GM18511 (cell line): Measurements from ENCODE around the gene SMARCB1.

ENCODE experiments used
- ATAC-seq: cut with Tn5 transposase; IDR thresholded peaks from one replicate; pipeline ENCODE4 v1.9.1; 2021; ENCODE audit warnings: mild to moderate bottlenecking, moderate library complexity; ENCODE audit not compliant: unreplicated experiment

Gene SMARCB1

DNA sequence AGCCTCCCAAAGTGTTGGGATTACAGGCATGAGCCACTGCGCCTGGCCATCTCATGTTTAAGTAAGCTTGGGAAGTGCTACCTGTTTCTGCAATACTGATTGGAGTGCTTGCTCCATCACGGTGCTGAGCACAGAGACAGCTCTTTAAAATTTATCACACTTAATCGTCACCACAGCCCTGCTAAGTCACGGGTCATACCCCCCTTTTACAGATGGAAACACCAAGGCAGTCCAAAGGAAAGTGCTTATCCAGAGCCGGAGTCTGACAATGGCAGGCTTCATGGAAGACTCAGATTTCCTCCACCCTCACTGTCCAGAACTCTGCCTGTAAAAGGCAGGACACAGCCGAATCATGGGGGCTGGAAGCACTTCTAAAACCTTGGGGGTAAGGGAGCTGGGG lies 26.7 kb upstream of the SMARCB1 start:
- ATAC-seq = no peak

GRCh38 chr22:23762842-23763578 lies 23.8 kb upstream of the SMARCB1 start, which contains the start of gene C22orf15:
C22orf15 (plus strand) TSS chr22:23762990; CDS start chr22:23763307, 317 bp downstream.
- ATAC-seq = no peak

DNA sequence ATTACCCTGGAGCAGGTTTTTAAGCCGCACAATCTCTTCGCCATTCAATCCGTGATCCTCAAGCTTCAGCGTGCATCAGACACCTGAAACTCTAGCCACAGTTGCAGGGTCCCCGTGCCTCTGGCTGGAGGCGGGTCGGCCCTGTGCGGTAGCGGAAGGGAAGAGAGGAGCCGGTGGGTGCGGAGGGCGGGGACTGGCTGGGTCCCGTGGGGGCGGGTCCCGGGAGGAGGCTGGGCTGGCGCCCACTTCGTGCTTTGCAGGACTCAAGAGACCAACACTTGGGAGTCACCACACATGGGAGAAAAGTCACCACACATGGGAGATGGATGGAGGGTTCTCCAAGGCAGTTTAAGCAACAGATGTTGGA lies 23.2 kb upstream of the SMARCB1 start:
- ATAC-seq = no peak

DNA sequence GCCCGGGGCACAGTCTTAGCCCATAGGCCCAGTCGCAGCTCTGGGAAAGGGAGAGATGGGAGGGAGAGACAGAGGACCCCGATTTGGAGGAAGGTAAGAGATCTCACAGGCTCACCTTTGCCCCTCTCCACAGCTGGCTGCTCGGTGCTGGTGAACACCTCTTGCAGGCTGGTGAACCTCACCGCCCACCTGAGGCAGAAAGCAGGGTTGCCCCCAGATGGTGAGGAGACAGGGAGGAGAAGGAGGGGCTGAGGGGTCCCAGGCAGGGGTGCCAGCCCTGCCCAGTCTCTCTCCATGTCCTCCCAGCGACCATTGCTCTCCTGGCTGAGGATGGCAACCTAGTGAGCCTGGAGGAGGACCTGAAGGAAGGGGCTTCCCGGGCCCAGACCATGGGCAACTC lies 22.8 kb upstream of the SMARCB1 start:
- no peak for ATAC-seq

DNA sequence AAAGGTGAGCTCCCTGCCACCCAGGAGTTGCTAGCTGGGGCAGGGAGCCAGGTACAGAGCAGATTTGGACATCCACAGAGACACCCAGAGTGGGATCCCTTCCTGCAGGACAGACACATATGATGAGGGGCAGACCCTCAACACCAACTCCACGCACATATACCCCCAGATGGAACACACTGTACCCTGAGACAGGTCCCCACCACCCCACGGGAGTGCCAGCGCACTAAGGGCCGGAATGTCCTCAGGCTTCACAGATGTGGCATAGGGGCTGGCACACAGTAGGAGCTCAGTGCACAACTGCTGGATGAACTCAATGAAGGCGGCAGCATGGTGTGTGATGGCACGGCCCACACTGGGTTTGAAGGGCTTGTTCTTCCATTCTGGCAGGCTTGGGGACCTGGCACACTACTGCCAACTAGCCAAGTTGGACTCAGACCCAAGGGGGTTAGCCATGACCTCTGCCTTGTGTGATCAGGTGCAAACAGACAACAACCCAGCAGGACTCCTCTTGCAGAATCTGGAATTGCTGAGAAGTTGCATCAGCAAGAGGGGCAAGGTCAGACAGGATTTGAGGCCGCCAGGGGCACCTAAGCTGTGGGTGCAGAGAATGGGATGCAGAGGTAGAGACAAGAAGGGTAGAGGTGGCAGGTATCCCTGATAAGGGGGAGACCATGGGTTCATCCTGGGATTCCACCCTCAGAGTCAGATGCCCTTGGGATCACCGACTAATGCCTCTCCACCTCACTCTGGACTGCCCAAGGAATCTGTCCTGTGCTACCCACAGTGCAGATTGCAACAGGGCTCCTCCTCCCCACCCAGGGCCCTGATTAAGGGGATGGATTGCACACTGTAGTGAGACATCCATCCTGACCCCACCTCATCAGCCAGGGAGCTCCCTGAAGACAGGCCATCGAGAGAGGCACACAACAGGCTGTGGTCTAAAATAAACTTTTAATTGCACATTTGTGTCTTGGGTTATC lies 21.6 kb upstream of the SMARCB1 start:
- no peak for ATAC-seq

GRCh38 chr22:23767303-23767672 lies 19.5 kb upstream of the SMARCB1 start:
- ATAC-seq = no peak

DNA sequence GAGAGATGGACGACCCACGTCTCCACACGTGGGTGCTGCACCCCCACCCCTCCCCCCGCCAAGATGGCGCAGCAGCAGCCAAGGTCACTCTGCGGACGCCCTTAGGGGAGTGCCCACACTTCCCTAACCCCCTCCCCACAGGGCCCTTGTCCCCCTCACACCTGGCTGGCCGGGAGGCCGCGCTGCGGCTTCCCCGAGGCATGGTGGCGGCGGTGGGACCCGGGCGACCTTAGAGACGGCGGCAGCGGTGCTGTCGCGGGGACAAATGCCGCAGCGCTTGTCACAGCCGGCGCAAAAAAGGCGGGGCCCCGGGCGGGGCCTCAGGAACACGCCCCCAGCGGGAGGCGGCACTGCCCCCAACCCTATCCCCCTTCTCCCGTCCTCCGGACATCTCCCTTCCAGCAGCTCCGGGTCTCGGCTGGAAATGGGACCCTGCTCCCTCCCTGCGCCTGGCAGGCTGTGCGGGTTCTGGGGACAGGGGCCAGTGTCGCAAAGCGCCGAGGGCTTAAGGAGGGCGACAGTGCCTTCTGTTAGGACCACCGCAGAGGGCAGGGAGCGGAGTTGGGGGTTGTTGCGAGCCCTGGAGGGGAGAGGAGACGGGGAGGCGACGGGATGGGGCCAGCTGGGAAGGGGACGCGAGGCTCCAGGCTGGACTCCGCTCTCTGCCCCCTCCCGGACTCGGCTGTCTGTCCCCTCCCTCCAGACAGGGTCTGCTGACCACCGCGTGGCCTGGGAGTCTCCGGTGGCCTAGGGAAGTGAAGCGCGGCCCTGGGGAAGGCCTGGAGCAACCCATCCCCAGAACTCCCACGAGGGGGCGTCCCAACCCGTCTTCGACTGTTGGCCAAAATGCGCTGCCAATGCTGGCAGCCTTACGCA lies 18.9 kb upstream of the SMARCB1 start, which contains the start of gene CHCHD10:
CHCHD10 (minus strand) TSS at position 300 of the 876 bp plus-strand sequence; CDS start at position 202, 98 bp downstream.
- ATAC-seq = peak; percentile 64

DNA sequence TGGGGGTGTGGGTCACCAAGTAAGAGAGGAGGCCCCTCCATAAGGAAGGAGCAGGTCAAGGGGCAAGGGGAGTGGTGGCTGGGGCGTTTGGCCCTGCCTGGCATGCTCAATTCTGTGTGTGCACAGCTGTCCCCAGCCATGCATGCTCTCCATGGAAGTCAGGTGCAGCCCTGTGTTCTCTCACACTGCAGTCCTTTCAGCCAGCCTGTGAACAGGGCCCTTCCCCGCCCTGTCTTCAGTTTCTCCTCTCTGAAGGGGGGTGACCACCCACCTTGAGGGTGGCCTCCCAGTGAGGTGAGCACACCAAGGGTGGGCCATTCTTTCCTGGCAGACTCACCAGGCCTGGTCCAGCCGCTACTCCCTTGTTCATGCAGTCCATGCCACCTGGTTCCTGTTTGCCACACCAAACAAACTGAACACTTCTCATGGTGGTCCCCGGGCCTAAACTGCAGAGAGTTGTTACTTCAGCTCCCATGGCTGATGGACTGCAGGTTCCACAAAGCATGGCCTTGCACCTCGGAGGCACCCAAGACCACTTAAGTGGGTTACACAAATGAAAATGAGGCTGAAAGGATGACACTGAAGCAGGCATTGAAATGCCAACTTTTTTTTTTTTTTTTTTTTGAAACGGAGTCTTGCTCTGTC lies 17.3 kb upstream of the SMARCB1 start:
- no peak for ATAC-seq

DNA sequence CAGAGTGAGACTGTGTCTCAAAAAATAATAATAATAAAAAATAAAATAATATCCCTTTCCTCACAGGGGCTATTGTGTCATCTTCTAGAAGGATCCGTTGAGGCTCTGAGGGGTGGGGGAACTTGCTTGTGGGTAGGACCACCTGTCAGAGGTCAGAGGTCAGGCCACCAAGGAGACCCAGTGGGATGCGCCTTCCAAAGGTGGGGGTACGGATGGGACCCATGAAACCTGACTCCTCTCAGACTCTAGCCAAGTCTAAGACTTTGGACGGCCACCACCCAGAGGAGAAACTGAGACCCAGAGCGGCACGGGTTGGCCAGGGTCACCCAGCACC lies 14.5 kb upstream of the SMARCB1 start:
- no peak for ATAC-seq

DNA sequence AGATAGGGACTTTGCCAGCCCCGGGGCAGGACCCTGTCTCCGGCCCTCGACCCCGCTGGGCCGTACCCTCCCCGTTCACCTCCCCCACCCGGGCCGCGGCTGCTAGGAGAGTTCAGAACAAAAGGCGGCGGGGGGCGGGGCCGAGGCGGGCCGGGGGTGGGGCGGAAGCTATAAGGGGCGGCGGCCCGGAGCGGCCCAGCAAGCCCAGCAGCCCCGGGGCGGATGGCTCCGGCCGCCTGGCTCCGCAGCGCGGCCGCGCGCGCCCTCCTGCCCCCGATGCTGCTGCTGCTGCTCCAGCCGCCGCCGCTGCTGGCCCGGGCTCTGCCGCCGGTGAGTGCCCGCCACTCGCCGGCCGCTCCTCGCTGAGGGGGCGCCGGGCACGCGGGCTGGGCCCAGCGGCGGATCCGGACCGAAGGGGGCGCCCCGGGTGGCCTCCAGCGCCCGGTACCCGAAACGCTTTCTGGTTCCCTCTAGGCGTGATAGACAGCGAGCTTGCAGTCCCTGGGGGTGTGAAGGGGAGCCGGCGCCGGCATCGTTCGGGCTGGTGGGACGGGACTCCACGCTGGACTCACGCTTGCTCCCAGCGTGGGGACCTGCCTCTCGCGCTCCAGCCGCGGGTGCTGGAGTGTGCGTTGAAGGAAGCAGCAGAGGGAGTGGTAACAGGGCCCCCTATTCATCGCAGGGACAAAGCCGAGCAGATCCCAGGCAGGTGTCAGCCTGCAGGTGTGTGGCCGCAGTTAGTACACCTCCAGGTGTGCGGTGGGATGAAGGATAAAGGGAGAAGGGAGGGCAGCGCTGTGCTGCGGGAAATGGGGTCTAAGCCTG lies 13.9 kb upstream of the SMARCB1 start, which contains the start of gene MMP11:
MMP11 (plus strand) TSS at position 201 of the 825 bp plus-strand sequence; CDS start at position 223, 22 bp downstream.
- ATAC-seq = no peak

- no peak for ATAC-seq
Observed at GRCh38 chr22:23773483-23774113, 13.2 kb upstream of the SMARCB1 start.

DNA sequence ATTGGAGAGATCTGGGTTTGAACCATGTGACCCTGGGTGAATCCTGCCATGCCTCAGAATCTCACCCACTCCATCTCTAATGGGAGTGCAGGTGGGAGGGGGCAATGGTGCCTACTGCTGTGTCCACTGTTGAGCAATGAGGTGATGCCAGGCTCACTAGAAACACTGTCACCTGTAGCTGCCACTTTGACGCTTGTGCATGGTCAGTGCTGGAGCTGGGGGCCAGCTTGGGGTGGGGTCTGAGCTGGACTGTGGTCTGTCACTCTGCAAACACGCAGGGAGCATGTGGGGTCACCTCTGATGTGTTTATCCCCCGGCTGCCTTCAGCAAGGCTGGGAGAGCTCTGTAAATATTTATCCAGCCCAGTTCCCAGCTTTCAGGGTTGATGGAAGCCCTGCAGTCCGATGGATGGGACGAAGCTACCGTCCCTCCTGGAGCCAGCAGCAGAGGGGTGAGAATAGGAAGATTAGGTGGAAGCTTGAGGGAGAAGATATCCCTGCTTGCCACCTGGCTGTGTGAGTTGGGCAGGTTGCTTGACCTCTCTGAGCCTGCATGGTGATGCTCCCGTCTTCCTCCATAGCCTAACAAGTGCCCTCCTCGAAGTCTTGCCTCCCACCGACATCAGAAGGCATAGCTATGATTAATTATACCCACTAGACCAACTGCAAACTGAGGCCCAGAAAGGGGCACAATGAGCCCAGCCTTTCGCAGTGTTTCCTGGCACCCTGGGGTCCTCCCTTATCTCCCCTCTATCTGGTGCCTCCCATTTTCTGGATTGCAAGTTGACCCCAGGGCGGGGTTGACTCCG lies 12.4 kb upstream of the SMARCB1 start:
- no peak for ATAC-seq

DNA sequence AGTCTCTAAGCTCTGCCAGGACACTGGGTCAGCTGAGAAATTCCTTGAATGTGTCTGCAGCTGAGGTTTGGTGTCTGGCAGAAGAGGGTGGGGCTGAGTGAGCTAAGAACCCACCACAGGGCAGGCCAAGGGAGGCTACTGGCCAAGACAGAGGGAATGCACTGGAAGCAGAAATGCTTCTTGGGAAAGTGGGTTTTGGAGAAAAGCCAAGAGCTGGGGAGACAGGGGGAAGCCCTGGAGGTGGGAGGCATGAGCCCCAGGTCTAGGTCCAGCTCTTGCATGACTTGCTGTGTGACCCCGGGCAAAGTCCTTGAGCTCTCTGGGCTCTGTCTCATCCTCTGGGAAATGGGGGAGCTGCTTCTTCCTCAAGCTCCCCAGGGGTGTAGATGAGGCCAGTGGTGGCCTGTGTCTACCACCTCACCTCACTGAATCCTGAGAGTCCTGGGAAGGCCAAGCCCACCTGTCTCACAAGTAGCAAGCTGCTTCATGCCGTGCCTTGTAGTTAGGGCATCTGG lies 11.8 kb upstream of the SMARCB1 start:
- ATAC-seq = no peak

DNA sequence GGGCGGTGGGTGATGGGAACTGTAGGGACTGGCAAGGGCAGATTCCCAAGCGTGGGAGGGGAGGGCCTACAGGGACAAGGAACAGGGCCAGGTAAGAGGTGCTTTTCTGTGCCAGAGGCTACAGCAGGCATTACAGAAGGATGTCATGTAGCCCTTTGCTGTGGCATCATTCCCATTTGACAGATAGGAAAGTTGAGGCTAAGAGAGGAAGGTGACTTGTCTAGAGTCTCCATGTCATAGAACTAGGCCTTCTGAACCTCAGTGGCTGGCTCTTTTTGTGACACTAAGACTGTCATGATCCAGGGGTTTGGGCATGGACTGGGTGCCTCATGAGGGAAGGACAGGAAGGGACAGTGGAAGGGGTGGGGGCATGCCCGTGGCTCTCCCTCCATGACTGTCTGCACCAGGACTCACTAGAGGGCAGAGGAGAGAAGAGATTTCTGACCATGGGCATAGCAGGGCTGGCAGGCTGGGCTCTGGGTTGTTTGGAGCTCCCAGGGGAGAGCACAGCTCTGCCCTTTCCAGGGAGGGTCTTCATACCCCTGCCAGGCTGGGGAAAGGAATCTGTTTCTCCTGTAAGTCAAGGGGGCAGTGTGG lies 10.9 kb upstream of the SMARCB1 start:
- ATAC-seq = no peak

DNA sequence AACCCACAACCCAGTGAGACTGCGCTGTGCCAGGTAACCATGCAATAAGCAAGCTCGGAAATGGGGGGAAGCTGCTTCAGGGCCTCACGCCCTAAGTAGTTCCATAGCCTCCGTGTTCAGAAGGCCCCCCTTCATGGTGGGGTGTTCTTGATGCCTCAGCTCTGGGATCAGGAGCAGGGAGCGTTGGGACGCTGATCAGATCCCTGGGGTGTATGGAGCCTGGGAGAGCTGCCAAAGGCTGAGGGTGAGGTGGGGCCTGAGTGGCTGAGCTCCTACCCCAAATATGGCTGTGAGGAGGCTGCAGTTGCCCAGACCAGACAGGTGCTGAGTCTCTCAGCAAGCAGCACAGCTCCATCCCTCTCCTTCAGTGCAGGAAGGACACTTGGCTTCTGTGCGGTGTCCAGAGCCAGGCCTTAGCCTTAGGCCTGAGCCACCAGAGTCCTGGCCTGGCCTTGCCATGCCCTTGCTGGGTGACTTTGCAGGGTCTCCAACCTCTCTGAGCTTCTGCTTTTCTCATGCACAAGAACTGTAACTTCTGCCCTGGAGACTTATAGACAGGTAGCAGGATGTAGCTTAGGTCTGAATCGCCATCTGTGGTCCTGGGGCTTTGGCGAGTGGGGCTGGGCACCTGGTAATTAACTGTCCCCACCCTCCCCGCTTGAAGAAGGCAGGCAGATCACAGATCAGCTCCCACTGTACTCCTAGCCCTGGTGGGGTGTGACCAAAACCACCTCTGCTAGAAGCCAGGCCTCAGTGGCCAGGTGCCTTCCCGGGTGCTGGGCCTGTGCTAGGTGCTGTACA lies 8.8 kb upstream of the SMARCB1 start:
- ATAC-seq = no peak

DNA sequence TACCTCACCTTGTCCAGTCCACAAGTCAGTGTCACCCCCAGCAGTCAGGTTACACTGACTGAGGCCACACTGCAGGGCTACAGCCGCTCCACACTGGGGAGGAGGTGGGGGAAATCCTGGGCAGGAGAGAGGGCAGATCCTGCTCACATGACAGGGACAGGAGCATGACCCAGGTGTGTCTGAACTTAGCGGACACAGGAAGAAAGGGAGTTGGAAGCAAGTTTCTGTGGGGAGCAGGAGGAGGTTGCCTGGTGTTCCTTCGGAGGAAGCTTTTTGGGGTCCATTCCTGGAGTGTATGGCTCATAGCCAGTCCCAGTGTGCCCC lies 8.2 kb upstream of the SMARCB1 start:
- no peak for ATAC-seq

DNA sequence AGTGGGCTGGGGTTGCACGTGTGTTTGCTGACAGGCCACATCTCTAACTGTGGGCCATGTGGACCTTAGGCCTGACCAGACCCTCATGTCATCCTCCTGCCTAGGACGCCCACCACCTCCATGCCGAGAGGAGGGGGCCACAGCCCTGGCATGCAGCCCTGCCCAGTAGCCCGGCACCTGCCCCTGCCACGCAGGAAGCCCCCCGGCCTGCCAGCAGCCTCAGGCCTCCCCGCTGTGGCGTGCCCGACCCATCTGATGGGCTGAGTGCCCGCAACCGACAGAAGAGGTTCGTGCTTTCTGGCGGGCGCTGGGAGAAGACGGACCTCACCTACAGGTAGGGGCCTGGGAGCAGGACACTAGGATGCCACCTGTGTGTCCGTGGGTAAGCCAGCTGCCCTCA lies 7.7 kb upstream of the SMARCB1 start:
- ATAC-seq = no peak
